ENCODE data around the gene CAPZB.

Gene CAPZB

GRCh38 chr1:19464696-19465095 is 20.6 kb downstream of the CAPZB start:
- no peak for TF ChIP-seq GATA2 (IDR thresholded peaks at IDR 0.05; ENCODE audit: low read depth, low read length)
- no peak for TF ChIP-seq GATA3 (IDR thresholded peaks at IDR 0.05; ENCODE audit: low read depth, low read length)

GRCh38 chr1:19463504-19463803 is 21.9 kb downstream of the CAPZB start:
- TF ChIP-seq GATA2 (IDR thresholded peaks at IDR 0.05; ENCODE audit: low read depth, low read length) (no peak), GATA3 (IDR thresholded peaks at IDR 0.05; ENCODE audit: low read depth, low read length) (no peak)

DNA sequence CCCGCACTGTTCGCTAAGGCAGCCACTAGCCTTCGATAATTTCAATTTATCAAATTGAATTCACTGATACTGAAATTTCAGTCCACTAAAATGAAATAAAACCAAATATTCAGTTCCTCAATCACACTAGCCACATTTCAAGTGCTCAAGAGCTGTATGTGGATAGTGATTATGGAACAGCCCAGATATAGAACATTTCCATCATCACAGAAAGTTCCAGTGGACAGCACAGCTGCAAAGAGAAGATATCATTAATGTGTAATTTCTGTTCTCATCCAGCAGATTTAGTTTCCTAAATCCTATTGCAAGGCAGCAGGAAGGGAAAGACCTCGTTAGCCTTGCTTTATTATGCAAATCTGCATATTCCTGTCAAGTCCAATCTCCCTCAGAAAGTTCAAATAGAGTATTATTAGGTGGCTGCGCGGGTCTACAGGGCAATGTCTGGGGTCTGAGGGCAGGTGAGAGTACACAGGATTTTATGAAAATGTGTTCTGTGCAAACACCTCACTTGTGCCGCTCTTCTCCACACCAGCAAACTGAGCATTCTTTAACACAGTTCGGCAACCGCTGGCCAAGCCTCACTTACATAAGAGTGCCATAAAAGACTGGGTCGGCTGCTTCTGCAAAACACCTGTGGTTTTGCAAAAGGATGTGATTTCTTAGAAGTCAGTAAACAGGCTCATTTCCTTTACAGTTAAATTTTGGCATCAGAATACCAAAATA is 22.4 kb downstream of the CAPZB start:
- TF ChIP-seq GATA3 (IDR thresholded peaks at IDR 0.05; ENCODE audit: low read depth, low read length) (no peak), GATA2 (IDR thresholded peaks at IDR 0.05; ENCODE audit: low read depth, low read length) (no peak)

DNA sequence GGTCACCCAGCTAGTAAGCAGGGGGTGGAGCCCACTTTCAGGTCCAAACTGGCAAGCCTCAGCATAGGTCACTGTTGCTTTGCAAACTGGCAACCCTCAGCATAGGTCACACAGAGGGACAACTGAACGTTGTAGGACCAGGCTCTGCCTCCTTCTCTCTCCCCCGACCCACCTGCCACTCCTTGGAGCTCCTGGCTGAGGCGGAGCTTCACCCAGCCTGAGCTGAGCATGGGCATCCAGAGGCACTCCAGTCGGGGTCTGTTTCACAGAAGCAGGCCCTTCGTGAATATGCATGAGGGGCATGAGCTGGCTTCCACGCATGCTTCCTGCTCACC is 24.2 kb downstream of the CAPZB start:
- TF ChIP-seq GATA2 (IDR thresholded peaks at IDR 0.05; ENCODE audit: low read depth, low read length) (no peak), GATA3 (IDR thresholded peaks at IDR 0.05; ENCODE audit: low read depth, low read length) (no peak)

DNA sequence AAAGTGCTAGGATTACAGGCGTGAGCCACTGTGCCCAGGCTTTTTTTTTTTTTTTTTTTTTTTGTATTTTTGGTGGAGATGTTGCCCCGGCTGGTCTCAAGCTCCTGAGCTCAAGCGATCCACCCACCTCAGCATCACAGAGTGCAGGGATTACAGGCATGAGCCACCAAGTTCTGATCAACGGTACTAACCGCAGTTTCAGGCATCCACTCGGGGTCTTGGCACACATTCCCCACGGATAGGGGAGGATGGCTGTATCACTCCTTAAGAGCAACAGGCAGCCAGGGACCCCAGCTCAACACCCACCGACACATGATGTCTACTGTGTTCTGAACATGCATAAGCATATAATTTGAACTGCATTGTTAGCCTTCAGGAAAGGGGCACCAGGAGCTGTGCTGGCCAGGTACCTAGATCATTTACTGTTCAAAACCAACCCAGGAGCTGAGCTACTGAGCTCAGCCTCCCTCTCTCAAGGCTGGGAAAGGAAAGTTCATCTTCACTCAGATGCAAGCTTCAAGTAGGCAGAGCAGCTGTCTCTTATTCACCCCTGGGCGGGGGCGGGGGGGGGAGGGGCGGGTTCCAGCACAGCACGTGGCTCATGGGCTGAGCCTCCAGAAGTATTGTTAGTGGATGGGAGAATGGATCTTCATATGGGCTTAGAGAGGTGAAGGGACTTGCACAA is 24.7 kb downstream of the CAPZB start:
- TF ChIP-seq GATA2 (IDR thresholded peaks at IDR 0.05; ENCODE audit: low read depth, low read length) (no peak), GATA3 (IDR thresholded peaks at IDR 0.05; ENCODE audit: low read depth, low read length) (no peak)

- no peak for TF ChIP-seq GATA2 (IDR thresholded peaks at IDR 0.05; ENCODE audit: low read depth, low read length)
Observed at GRCh38 chr1:19458815-19459417, 26.4 kb downstream of the CAPZB start.

GRCh38 chr1:19457607-19458006 is 27.7 kb downstream of the CAPZB start:
- TF ChIP-seq GATA3 (IDR thresholded peaks at IDR 0.05; ENCODE audit: low read depth, low read length) (no peak), GATA2 (IDR thresholded peaks at IDR 0.05; ENCODE audit: low read depth, low read length) (no peak)

GRCh38 chr1:19456968-19457441 is 28.3 kb downstream of the CAPZB start:
- no peak for TF ChIP-seq GATA2 (IDR thresholded peaks at IDR 0.05; ENCODE audit: low read depth, low read length)
- no peak for TF ChIP-seq GATA3 (IDR thresholded peaks at IDR 0.05; ENCODE audit: low read depth, low read length)

DNA sequence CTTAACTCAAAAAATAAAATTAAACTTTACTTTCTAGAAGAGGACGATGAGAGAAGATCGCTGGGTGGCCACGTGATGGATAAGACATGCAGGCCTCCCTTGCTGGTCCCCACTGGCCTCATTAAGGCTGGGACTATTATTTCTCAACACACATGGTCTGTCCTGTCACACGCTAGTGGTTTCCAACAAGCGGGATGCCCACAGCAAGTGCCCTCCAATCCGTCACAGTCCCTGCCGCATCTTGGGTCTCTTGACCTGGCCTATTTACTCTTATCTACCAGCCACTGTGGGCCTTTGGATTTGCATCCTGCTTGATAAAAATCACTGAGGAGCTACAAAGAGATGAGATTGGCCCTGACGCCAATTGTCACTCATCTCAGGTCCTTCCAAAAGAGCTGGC is 30.0 kb downstream of the CAPZB start:
- no peak for TF ChIP-seq GATA3 (IDR thresholded peaks at IDR 0.05; ENCODE audit: low read depth, low read length)
- peak; percentile 55; the same call in 1 of the 2 replicates for TF ChIP-seq GATA2 (IDR thresholded peaks at IDR 0.05; ENCODE audit: low read depth, low read length)

- TF ChIP-seq GATA3 (IDR thresholded peaks at IDR 0.05; ENCODE audit: low read depth, low read length) (no peak), GATA2 (IDR thresholded peaks at IDR 0.05; ENCODE audit: low read depth, low read length) (no peak)
Observed at GRCh38 chr1:19454265-19455146, 30.8 kb downstream of the CAPZB start.

- TF ChIP-seq GATA3 (IDR thresholded peaks at IDR 0.05; ENCODE audit: low read depth, low read length) (no peak), GATA2 (IDR thresholded peaks at IDR 0.05; ENCODE audit: low read depth, low read length) (no peak)
Observed at GRCh38 chr1:19453741-19454201, 31.6 kb downstream of the CAPZB start.

DNA sequence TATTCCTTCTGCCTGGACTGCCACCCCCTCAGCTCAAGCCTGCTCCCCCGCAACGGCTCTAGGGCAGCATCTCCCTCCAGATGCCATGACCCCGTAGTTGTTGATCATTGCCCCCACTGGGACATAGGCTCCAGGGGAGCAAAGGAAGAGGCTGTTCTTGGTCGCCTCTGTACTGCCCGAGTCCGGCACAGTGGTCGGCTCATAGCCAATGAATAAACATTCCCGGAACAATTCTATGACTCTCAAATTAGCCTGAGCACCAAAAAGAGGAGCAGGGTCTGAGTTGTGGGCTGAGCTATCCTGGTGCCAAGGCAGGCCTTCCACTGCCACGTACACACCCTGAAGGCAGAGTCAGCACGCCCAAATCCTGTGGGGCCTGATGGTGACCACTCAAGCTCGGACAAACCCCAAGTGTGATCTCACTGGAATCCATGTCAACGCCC is 33.1 kb downstream of the CAPZB start:
- TF ChIP-seq GATA2 (IDR thresholded peaks at IDR 0.05; ENCODE audit: low read depth, low read length) (no peak), GATA3 (IDR thresholded peaks at IDR 0.05; ENCODE audit: low read depth, low read length) (no peak)

DNA sequence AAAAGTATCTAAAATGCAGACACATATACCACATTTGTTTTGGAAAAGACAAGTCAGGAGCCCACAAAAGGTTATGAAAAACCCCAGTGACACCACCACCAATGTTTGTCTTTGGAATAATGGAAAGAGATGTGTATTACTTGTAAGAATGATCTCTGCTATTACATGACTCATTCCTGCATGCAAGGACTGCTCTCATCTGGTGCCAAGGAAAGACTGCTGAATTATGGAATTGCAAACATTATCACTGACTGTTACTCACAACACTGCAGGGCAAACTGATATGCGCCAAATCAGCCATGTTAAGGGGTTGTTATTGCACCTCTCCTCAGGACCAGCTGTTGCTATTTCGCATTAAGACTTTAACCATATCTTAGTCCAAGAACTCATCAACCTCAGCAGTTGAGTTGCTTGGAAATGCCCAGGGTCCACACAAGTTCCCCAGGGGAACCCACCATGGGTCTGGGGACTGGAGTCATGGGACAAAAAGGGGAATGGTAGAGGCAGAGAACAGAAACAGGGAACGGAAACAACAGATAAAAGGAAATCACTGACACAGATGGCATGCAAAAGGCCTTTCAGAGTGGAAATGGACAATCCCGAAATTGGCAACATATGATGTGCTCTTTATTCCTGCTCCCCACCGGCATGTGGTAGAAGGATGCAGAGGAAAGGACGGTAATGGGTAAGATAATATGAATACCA is 34.4 kb downstream of the CAPZB start:
- no peak for TF ChIP-seq GATA3 (IDR thresholded peaks at IDR 0.05; ENCODE audit: low read depth, low read length)
- peak; percentile 19; the same call in 1 of the 2 replicates for TF ChIP-seq GATA2 (IDR thresholded peaks at IDR 0.05; ENCODE audit: low read depth, low read length)
